Non-pigmented ciliary epithelial cell (primary cell): ENCODE data around the gene CD247.

ENCODE experiments used
- DNase-seq: peaks from one replicate; pipeline ENCODE4 v3.0.0-alpha.2; 2010; ENCODE audit warnings: low read depth

CD247 gene

GRCh38 chr1:167512046-167512654 is 6.2 kb downstream of the CD247 start:
- DNase-seq: no peak

- DNase-seq: no peak
Measured at GRCh38 chr1:167511374-167511986, 6.8 kb downstream of the CD247 start.

- no peak for DNase-seq
Measured at GRCh38 chr1:167510881-167511280, 7.4 kb downstream of the CD247 start.

- no peak for DNase-seq
Measured at GRCh38 chr1:167510244-167510643, 8.1 kb downstream of the CD247 start.

- no peak for DNase-seq
Measured at GRCh38 chr1:167509587-167509986, 8.7 kb downstream of the CD247 start.

- no peak for DNase-seq
Measured at GRCh38 chr1:167507719-167508118, 10.6 kb downstream of the CD247 start.

- DNase-seq: no peak
Measured at GRCh38 chr1:167504467-167504827, 13.9 kb downstream of the CD247 start.

GRCh38 chr1:167503626-167504466 is 14.5 kb downstream of the CD247 start:
- DNase-seq: no peak

- DNase-seq: no peak
Measured at GRCh38 chr1:167502719-167503462, 15.4 kb downstream of the CD247 start.

- no peak for DNase-seq
Measured at GRCh38 chr1:167502192-167502551, 16.2 kb downstream of the CD247 start.

GRCh38 chr1:167501515-167502191 is 16.7 kb downstream of the CD247 start:
- DNase-seq: no peak

GRCh38 chr1:167500283-167500860 is 18.0 kb downstream of the CD247 start:
- DNase-seq: no peak

GRCh38 chr1:167499664-167500101 is 18.6 kb downstream of the CD247 start:
- no peak for DNase-seq

- no peak for DNase-seq
Measured at GRCh38 chr1:167499106-167499505, 19.2 kb downstream of the CD247 start.

- DNase-seq: no peak
Measured at GRCh38 chr1:167496797-167497619, 21.3 kb downstream of the CD247 start.

- no peak for DNase-seq
Measured at GRCh38 chr1:167493372-167493771, 25.0 kb downstream of the CD247 start.

GRCh38 chr1:167492481-167492910 is 25.8 kb downstream of the CD247 start:
- DNase-seq: no peak

- no peak for DNase-seq
Measured at GRCh38 chr1:167491586-167492461, 26.5 kb downstream of the CD247 start.

GRCh38 chr1:167490765-167491164 is 27.6 kb downstream of the CD247 start:
- no peak for DNase-seq
